Fibroblast of peridontal ligament (primary cell): ENCODE measurements around the gene CHKA.

Source experiments
- DNase-seq: peaks from one replicate; pipeline ENCODE4 v3.0.0-alpha.2; 2010; ENCODE audit errors: extremely low read depth

The CHKA gene

GRCh38 chr11:68074584-68075352 is 46.4 kb downstream of the CHKA start:
- no peak for DNase-seq

- DNase-seq: no peak
Measured at GRCh38 chr11:68071281-68072048, 49.7 kb downstream of the CHKA start.

- no peak for DNase-seq
Measured at GRCh38 chr11:68067991-68068390, 53.2 kb downstream of the CHKA start.

- peak; percentile 74 for DNase-seq
Measured at GRCh38 chr11:68066742-68067141, 54.4 kb downstream of the CHKA start.

GRCh38 chr11:68065841-68066240 is 55.3 kb downstream of the CHKA start:
- no peak for DNase-seq

GRCh38 chr11:68064926-68065325 is 56.3 kb downstream of the CHKA start:
- no peak for DNase-seq

GRCh38 chr11:68061508-68061907 is 59.7 kb downstream of the CHKA start:
- no peak for DNase-seq

GRCh38 chr11:68057807-68058206 is 63.4 kb downstream of the CHKA start:
- no peak for DNase-seq

- DNase-seq: no peak
Measured at GRCh38 chr11:68056317-68057285, 64.6 kb downstream of the CHKA start.

- no peak for DNase-seq
Measured at GRCh38 chr11:68053981-68054812, 67.0 kb downstream of the CHKA start.

GRCh38 chr11:68053117-68053516 is 68.1 kb downstream of the CHKA start:
- no peak for DNase-seq

GRCh38 chr11:68052137-68052873 is 68.9 kb downstream of the CHKA start:
- no peak for DNase-seq

GRCh38 chr11:68051191-68052136 is 69.7 kb downstream of the CHKA start:
- no peak for DNase-seq

GRCh38 chr11:68050371-68050841 is 70.8 kb downstream of the CHKA start:
- DNase-seq: no peak

- no peak for DNase-seq
Measured at GRCh38 chr11:68049509-68050370, 71.4 kb downstream of the CHKA start.

- DNase-seq: no peak
Measured at GRCh38 chr11:68048681-68049508, 72.3 kb downstream of the CHKA start.
